Measurements from ENCODE around the gene PHF21A. TPM values are rescaled to one million over a fixed set of nuclear protein-coding genes. Genes with fewer than 3 reads are reported as not detected.

The PHF21A gene
- total and polyA plus RNA-seq, 2 of the 13 experiments (the other 11 are each of a cell fraction or from before 2014, with no cell fraction given): 4.1 to 34.6 TPM

DNA sequence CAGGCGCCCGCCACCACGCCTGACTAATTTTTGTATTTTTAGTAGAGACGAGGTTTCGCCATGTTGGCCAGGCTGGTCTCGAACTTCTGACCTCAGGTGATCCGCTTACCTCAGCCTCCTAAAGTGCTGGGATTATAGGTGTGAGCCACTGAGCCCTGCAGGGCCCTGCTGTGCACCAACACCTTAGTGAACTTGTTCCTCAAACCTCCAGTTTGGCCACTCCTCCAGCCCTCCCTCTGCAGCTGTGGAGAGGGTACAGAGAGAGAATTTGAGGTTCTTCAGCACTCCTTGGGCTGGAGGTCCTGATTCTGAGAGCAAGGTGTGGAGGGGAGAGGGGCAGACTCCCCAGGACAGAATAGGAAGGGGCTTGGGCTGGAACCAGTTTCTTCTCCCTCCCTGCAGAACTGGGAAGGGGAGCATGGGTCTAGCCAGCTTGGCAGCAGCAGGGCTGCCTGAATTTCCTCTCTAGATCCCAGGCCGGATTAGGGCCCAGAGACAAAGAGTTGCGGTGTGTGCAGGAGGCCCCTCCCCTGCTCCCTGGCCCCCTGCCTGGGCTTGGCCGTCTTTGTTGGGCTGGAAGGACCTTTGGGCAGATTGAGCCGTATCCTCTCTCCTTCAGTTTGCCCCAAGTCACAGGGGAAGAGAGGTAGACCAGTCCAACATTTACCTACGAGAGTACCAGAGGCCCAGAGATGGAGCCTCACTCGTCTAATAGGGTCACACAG, 201.3 kb downstream of the PHF21A start:
- CTCF ChIA-PET (ENCODE audit: low intra/inter-chr PET ratio, low total read pairs): no interaction called here
- H3K9ac ChIP-seq (ENCODE audit: insufficient read depth, low read depth, low read length): no peak overlapping the region; the same call in 1 of the 2 replicates
- ATAC-seq: no peak
- no peaks in the 10 kb centered on the region for H4K20me1 ChIP-seq (ENCODE audit: insufficient read depth, low read length)
- no peak overlapping the region for H3K27ac ChIP-seq (ENCODE audit: extremely low read length, insufficient read depth, low read length)
- no TSS peak for BruUV-seq (replicated peaks)
- no peaks in the 10 kb centered on the region for H3K9me3 ChIP-seq (ENCODE audit: low read length)
- H3K27me3 ChIP-seq (ENCODE audit: control insufficient read depth in 1 of 2, insufficient read depth in 2 of 2, low read length in 2 of 2): peaks cover 0 to 1% of the 10 kb centered on the region in 2 experiments; a peak in 1 of 5 replicates
- peaks cover 3% of the 10 kb centered on the region in 2 experiments; a peak in 3 of 5 replicates for H3K36me3 ChIP-seq (replicated peaks in 1 of 2; ENCODE audit: control insufficient read depth in 1 of 2, insufficient read depth in 2 of 2, low read length in 2 of 2)
- H3K4me1 ChIP-seq (ENCODE audit: insufficient read depth, low read length): peaks cover 41% of the 10 kb centered on the region
- in situ Hi-C loops (cut with HindIII; ENCODE audit: extremely low pct_ligation_motif_present, low pct_unique_long_range_greater_than_20kb) (no loop called here), intact Hi-C loops (cut with micrococcal nuclease; ENCODE audit: unreplicated experiment) (loop anchor here (5.0 kb wide), 1 partner anchor 73 kb away; the partner anchor contains the start of gene CRY2)
- H3K4me3 ChIP-seq (replicated peaks in 1 of 3; ENCODE audit: insufficient read depth in 1 of 3, low read depth in 2 of 3, low read length in 3 of 3): peak overlapping the region in 1 of 3 experiments; percentile 49; a peak in 2 of 6 replicates
- 35% methylated on average over 10 of the region's 13 CpGs for WGBS (ENCODE audit: low lambda C conversion rate)
- peak; percentile 34 for DNase-seq (ENCODE audit: low spot score)
- peak overlapping the region; percentile 91 for H3K4me2 ChIP-seq (ENCODE audit: low read depth, low read length)
- no peak overlapping the region for H2AFZ ChIP-seq (ENCODE audit: low read length)
- TF ChIP-seq, protein P1, sequence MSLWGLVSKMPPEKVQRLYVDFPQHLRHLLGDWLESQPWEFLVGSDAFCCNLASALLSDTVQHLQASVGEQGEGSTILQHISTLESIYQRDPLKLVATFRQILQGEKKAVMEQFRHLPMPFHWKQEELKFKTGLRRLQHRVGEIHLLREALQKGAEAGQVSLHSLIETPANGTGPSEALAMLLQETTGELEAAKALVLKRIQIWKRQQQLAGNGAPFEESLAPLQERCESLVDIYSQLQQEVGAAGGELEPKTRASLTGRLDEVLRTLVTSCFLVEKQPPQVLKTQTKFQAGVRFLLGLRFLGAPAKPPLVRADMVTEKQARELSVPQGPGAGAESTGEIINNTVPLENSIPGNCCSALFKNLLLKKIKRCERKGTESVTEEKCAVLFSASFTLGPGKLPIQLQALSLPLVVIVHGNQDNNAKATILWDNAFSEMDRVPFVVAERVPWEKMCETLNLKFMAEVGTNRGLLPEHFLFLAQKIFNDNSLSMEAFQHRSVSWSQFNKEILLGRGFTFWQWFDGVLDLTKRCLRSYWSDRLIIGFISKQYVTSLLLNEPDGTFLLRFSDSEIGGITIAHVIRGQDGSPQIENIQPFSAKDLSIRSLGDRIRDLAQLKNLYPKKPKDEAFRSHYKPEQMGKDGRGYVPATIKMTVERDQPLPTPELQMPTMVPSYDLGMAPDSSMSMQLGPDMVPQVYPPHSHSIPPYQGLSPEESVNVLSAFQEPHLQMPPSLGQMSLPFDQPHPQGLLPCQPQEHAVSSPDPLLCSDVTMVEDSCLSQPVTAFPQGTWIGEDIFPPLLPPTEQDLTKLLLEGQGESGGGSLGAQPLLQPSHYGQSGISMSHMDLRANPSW (CRISPR knock-in tag; IDR thresholded peaks at IDR 0.05; ENCODE audit: borderline replicate concordance): no peak
- peak; percentile 61; the same call in 1 of the 2 replicates for TF ChIP-seq ZFX (CRISPR knock-in tag; IDR thresholded peaks at IDR 0.05; ENCODE audit: low read depth)
- TF ChIP-seq ZSCAN25 (CRISPR knock-in tag; IDR thresholded peaks at IDR 0.05): 0 out of 2 replicates have a peak, but pooled peaks have one; percentile 21
- TF ChIP-seq, protein P2, sequence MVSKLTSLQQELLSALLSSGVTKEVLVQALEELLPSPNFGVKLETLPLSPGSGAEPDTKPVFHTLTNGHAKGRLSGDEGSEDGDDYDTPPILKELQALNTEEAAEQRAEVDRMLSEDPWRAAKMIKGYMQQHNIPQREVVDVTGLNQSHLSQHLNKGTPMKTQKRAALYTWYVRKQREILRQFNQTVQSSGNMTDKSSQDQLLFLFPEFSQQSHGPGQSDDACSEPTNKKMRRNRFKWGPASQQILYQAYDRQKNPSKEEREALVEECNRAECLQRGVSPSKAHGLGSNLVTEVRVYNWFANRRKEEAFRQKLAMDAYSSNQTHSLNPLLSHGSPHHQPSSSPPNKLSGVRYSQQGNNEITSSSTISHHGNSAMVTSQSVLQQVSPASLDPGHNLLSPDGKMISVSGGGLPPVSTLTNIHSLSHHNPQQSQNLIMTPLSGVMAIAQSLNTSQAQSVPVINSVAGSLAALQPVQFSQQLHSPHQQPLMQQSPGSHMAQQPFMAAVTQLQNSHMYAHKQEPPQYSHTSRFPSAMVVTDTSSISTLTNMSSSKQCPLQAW (CRISPR knock-in tag; IDR thresholded peaks at IDR 0.05): no peak
- no peak for TF ChIP-seq HOXA3 (CRISPR knock-in tag; IDR thresholded peaks at IDR 0.05)
- TF ChIP-seq, protein P3, sequence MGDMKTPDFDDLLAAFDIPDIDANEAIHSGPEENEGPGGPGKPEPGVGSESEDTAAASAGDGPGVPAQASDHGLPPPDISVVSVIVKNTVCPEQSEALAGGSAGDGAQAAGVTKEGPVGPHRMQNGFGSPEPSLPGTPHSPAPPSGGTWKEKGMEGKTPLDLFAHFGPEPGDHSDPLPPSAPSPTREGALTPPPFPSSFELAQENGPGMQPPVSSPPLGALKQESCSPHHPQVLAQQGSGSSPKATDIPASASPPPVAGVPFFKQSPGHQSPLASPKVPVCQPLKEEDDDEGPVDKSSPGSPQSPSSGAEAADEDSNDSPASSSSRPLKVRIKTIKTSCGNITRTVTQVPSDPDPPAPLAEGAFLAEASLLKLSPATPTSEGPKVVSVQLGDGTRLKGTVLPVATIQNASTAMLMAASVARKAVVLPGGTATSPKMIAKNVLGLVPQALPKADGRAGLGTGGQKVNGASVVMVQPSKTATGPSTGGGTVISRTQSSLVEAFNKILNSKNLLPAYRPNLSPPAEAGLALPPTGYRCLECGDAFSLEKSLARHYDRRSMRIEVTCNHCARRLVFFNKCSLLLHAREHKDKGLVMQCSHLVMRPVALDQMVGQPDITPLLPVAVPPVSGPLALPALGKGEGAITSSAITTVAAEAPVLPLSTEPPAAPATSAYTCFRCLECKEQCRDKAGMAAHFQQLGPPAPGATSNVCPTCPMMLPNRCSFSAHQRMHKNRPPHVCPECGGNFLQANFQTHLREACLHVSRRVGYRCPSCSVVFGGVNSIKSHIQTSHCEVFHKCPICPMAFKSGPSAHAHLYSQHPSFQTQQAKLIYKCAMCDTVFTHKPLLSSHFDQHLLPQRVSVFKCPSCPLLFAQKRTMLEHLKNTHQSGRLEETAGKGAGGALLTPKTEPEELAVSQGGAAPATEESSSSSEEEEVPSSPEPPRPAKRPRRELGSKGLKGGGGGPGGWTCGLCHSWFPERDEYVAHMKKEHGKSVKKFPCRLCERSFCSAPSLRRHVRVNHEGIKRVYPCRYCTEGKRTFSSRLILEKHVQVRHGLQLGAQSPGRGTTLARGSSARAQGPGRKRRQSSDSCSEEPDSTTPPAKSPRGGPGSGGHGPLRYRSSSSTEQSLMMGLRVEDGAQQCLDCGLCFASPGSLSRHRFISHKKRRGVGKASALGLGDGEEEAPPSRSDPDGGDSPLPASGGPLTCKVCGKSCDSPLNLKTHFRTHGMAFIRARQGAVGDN (CRISPR knock-in tag; IDR thresholded peaks at IDR 0.05): peak; percentile 27; the same call in 1 of the 2 replicates
- TF ChIP-seq ZNF891 (CRISPR knock-in tag; IDR thresholded peaks at IDR 0.05): 0 out of 2 replicates have a peak, but pooled peaks have one; percentile 14
- TF ChIP-seq RAD21 (CRISPR knock-in tag; IDR thresholded peaks at IDR 0.05): no peak
- peak; percentile 55; the same call in 1 of the 2 replicates for TF ChIP-seq ZFY (CRISPR knock-in tag; IDR thresholded peaks at IDR 0.05)
- TF ChIP-seq, protein P4, sequence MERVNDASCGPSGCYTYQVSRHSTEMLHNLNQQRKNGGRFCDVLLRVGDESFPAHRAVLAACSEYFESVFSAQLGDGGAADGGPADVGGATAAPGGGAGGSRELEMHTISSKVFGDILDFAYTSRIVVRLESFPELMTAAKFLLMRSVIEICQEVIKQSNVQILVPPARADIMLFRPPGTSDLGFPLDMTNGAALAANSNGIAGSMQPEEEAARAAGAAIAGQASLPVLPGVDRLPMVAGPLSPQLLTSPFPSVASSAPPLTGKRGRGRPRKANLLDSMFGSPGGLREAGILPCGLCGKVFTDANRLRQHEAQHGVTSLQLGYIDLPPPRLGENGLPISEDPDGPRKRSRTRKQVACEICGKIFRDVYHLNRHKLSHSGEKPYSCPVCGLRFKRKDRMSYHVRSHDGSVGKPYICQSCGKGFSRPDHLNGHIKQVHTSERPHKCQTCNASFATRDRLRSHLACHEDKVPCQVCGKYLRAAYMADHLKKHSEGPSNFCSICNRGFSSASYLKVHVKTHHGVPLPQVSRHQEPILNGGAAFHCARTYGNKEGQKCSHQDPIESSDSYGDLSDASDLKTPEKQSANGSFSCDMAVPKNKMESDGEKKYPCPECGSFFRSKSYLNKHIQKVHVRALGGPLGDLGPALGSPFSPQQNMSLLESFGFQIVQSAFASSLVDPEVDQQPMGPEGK (CRISPR knock-in tag; IDR thresholded peaks at IDR 0.05): peak; percentile 64
- peak; percentile 35; the same call in 1 of the 2 replicates for TF ChIP-seq ZNF768 (CRISPR knock-in tag; IDR thresholded peaks at IDR 0.05)
- peaks cover 12% of the 10 kb centered on the region for H3K79me2 ChIP-seq (ENCODE audit: insufficient read depth, low read length)
- POLR2A ChIA-PET: no interaction called here
- no peak for FAIRE-seq
